GM21423 (cell line): ENCODE measurements around the gene HHIPL1.

Experiments used
- ATAC-seq: cut with Tn5 transposase; IDR thresholded peaks from one replicate; pipeline ENCODE4 v1.9.1; 2021; ENCODE audit warnings: mild to moderate bottlenecking, moderate library complexity; ENCODE audit not compliant: unreplicated experiment

The HHIPL1 gene

GRCh38 chr14:99707420-99707819 lies 62.5 kb downstream of the HHIPL1 start:
- ATAC-seq, result no peak

- ATAC-seq, result no peak
Measured at GRCh38 chr14:99707921-99708320, 63.0 kb downstream of the HHIPL1 start.

- no peak for ATAC-seq
Measured at GRCh38 chr14:99708449-99708848, 63.5 kb downstream of the HHIPL1 start.

GRCh38 chr14:99713972-99714371 lies 69.0 kb downstream of the HHIPL1 start:
- ATAC-seq, result no peak

GRCh38 chr14:99715266-99716000 lies 70.5 kb downstream of the HHIPL1 start:
- no peak for ATAC-seq

GRCh38 chr14:99716091-99716849 lies 71.3 kb downstream of the HHIPL1 start:
- ATAC-seq, result no peak

- no peak for ATAC-seq
Measured at GRCh38 chr14:99716850-99717681, 72.1 kb downstream of the HHIPL1 start.

GRCh38 chr14:99717682-99718013 lies 72.7 kb downstream of the HHIPL1 start:
- ATAC-seq, result no peak

- ATAC-seq, result no peak
Measured at GRCh38 chr14:99718031-99718810, 73.3 kb downstream of the HHIPL1 start.

GRCh38 chr14:99718811-99719192 lies 73.9 kb downstream of the HHIPL1 start:
- no peak for ATAC-seq

- ATAC-seq, result no peak
Measured at GRCh38 chr14:99720941-99721791, 76.2 kb downstream of the HHIPL1 start.

GRCh38 chr14:99721792-99722516 lies 77.0 kb downstream of the HHIPL1 start:
- ATAC-seq, result no peak

GRCh38 chr14:99722741-99723140 lies 77.8 kb downstream of the HHIPL1 start:
- no peak for ATAC-seq

- ATAC-seq, result no peak
Measured at GRCh38 chr14:99724196-99724891, 79.4 kb downstream of the HHIPL1 start.

- no peak for ATAC-seq
Measured at GRCh38 chr14:99724939-99725773, 80.2 kb downstream of the HHIPL1 start.

GRCh38 chr14:99725774-99726537 lies 81.0 kb downstream of the HHIPL1 start:
- no peak for ATAC-seq

GRCh38 chr14:99726538-99727095 lies 81.7 kb downstream of the HHIPL1 start:
- no peak for ATAC-seq
